Measurements from ENCODE around the gene RRP36.
A peak's percentile ranks its signal among the peaks of the same experiment; 100 is the strongest.

RRP36 gene

DNA sequence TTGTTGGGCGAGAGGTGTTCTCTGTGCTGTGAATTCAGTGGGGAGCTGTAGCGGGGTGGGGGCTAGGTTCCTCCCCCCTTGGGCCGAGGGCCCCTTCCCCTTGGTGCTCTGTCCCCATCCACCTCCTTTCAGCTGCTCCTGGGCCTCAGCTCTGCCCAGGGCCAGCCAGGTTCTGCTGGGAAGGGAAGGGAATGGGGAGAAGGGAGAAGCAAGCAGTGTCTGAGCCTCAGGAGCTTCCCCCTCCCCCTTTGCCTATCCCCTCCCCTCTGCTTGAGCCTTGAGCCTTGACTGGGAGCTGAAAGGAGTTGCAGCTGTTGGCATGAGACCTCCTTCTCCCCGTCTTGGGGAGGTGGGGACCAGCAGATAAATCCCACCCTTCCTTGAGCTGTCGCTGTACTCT, 576 bp upstream of the RRP36 start:
- Histone ChIP-seq H3K27me3 (replicated peaks; ENCODE audit: control insufficient read depth, insufficient read depth, low read length) (no peaks in the 10 kb centered on the region), H3K36me3 (ENCODE audit: control insufficient read depth, insufficient read depth, low read length, severe bottlenecking) (peaks cover 49% of the 10 kb centered on the region)
- DNase-seq (ENCODE audit: low read depth): no peak

DNA sequence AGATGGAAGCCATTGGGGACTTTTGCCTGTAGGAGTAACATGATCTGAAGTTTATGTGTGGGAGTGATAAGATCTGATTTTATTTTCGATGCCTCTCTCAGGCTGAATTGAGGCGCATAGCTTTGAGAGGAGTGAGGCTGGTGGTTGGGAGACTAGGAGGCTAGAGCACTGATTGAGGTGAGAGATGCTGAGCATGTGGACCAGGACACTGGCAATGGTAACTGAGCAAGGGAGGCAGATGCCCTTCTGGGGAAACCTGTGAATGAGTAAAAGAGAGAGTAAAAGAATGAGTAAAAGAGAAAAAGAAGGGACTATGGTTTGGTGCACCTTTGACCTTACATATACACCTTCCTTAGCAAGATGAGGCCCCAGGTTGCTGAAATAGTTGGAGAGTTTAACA, 3.0 kb downstream of the RRP36 start:
- peaks cover 60% of the 10 kb centered on the region for H3K36me3 ChIP-seq (ENCODE audit: control insufficient read depth, insufficient read depth, low read length, severe bottlenecking)
- no peak for DNase-seq (ENCODE audit: low read depth)
- H3K4me3 ChIP-seq (ENCODE audit: low read length): no peak overlapping the region
- no peaks in the 10 kb centered on the region for H3K9me3 ChIP-seq (ENCODE audit: control insufficient read depth, low read length)
- H3K4me1 ChIP-seq (ENCODE audit: control insufficient read depth, insufficient read depth, low read length): peaks cover 28% of the 10 kb centered on the region
- H3K27me3 ChIP-seq (replicated peaks; ENCODE audit: control insufficient read depth, insufficient read depth, low read length): no peaks in the 10 kb centered on the region
- H3K9ac ChIP-seq (ENCODE audit: low read length): peak overlapping the region; percentile 27

More for the DNA sequence above, 576 bp upstream of the RRP36 start:
- H3K4me1 ChIP-seq (ENCODE audit: control insufficient read depth, insufficient read depth, low read length): peaks cover 47% of the 10 kb centered on the region
- H3K9me3 ChIP-seq (ENCODE audit: control insufficient read depth, low read length): no peaks in the 10 kb centered on the region
- peak overlapping the region; percentile 100 for H3K4me3 ChIP-seq (ENCODE audit: low read length)
- H3K9ac ChIP-seq (ENCODE audit: low read length): peak overlapping the region; percentile 99

DNA sequence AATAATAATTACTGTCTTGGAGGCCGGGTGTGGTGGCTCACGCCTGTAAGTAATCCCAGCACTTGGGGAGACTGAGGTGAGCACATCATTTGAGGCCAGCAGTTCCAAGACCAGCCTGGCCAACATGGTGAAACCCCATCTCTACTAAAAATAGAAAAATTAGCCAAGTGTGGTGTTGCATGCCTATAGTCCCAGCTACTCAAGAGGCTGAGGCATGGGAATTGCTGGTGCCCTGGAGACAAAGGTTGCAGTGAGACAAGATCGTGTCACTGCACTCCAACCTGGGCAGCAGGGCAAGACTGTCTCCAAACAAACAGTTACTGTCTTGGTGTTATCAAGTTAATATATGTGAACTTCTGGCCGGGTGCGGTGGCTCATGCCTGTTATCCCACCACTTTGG, 4.9 kb downstream of the RRP36 start:
- Histone ChIP-seq H3K4me3 (ENCODE audit: low read length) (no peak overlapping the region), H3K27me3 (replicated peaks; ENCODE audit: control insufficient read depth, insufficient read depth, low read length) (no peaks in the 10 kb centered on the region), H3K9ac (ENCODE audit: low read length) (no peak overlapping the region), H3K36me3 (ENCODE audit: control insufficient read depth, insufficient read depth, low read length, severe bottlenecking) (peaks cover 61% of the 10 kb centered on the region), H3K4me1 (ENCODE audit: control insufficient read depth, insufficient read depth, low read length) (peaks cover 14% of the 10 kb centered on the region), H3K9me3 (ENCODE audit: control insufficient read depth, low read length) (no peaks in the 10 kb centered on the region)
- no peak for DNase-seq (ENCODE audit: low read depth)

DNA sequence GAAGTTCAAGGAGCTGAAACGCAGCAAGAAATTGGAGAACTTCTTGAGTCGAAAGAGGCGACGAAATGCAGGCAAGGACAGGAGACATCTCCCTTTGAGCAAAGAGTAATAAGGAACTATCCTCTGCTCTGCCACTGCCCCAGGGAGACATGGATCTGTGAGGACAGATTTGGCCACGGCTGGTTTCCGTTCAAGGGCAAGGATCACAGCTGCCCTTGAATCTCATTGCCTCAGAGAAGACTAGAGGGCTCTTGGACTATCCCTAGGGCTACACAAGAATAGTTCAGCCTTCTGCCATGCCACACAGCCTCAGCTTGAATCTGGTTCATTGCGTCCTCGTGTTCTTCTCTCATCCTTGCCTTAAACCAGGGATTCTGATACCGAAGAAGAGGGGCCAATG, 7.7 kb downstream of the RRP36 start:
- Histone ChIP-seq H3K4me1 (ENCODE audit: control insufficient read depth, insufficient read depth, low read length) (peaks cover 5% of the 10 kb centered on the region), H3K9me3 (ENCODE audit: control insufficient read depth, low read length) (no peaks in the 10 kb centered on the region), H3K4me3 (ENCODE audit: low read length) (no peak overlapping the region), H3K36me3 (ENCODE audit: control insufficient read depth, insufficient read depth, low read length, severe bottlenecking) (peaks cover 72% of the 10 kb centered on the region), H3K27me3 (replicated peaks; ENCODE audit: control insufficient read depth, insufficient read depth, low read length) (no peaks in the 10 kb centered on the region), H3K9ac (ENCODE audit: low read length) (no peak overlapping the region)
- DNase-seq (ENCODE audit: low read depth): no peak

DNA sequence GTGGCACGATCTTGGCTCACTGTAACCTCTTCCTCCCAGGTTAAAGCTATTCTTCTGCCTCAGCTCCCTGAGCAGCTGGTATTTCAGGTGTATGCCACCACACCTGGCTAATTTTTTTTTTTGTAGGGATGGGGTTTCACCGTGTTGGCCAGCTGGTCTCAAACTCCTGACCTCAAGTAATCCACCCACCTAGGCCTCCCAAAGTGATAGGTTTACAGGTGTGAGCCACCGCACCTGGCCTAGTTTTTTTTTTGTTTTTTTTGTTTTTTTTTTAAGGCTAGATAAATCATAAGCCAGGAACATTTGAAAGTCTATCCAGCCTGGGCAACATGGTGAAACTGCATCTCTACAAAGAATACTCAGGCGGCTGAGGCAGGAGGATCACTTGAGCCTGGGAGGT, 10.9 kb downstream of the RRP36 start:
- DNase-seq (ENCODE audit: low read depth): no peak
- no peaks in the 10 kb centered on the region for H3K9me3 ChIP-seq (ENCODE audit: control insufficient read depth, low read length)
- H3K36me3 ChIP-seq (ENCODE audit: control insufficient read depth, insufficient read depth, low read length, severe bottlenecking): peaks cover 62% of the 10 kb centered on the region

DNA sequence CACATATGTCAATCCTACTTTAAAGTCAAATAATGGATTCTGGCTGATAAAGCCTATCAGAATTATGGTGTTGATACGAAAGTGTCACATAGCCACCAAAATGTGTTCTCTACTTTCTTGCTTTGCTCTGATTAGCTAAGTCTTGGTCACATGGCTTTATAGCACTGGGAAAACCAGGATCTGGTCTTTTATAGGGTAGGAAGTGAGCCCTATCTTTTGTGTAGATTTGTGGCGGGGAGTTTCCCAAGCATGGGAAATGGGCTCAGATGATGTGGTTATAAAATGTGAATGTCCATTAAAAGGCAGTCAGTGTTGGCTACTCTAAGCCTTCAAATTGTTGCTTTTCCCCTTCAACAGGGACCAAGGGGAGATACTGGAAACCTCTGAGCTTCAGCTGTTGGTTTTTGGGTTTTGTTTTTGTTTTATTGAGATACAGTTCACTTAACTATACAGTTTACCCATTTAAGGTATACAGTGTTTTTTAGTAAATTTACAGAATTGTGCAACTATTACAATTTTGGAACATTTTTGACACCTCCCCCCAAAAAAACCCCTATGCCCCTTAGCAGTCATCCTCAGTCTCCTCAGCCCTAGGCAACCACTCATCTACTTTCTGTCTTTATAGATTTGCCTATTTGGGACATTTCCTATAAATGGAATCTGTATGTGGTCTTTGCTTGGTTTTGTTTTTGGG, 12.2 kb downstream of the RRP36 start:
- no peak for DNase-seq (ENCODE audit: low read depth)
- no peaks in the 10 kb centered on the region for H3K27me3 ChIP-seq (replicated peaks; ENCODE audit: control insufficient read depth, insufficient read depth, low read length)
- H3K36me3 ChIP-seq (ENCODE audit: control insufficient read depth, insufficient read depth, low read length, severe bottlenecking): peaks cover 62% of the 10 kb centered on the region
- H3K9ac ChIP-seq (ENCODE audit: low read length): no peak overlapping the region
- H3K4me1 ChIP-seq (ENCODE audit: control insufficient read depth, insufficient read depth, low read length): no peaks in the 10 kb centered on the region
- no peaks in the 10 kb centered on the region for H3K9me3 ChIP-seq (ENCODE audit: control insufficient read depth, low read length)
- no peak overlapping the region for H3K4me3 ChIP-seq (ENCODE audit: low read length)

More for the DNA sequence above, 10.9 kb downstream of the RRP36 start:
- Histone ChIP-seq H3K27me3 (replicated peaks; ENCODE audit: control insufficient read depth, insufficient read depth, low read length) (no peaks in the 10 kb centered on the region), H3K9ac (ENCODE audit: low read length) (no peak overlapping the region), H3K4me3 (ENCODE audit: low read length) (no peak overlapping the region), H3K4me1 (ENCODE audit: control insufficient read depth, insufficient read depth, low read length) (no peaks in the 10 kb centered on the region)

DNA sequence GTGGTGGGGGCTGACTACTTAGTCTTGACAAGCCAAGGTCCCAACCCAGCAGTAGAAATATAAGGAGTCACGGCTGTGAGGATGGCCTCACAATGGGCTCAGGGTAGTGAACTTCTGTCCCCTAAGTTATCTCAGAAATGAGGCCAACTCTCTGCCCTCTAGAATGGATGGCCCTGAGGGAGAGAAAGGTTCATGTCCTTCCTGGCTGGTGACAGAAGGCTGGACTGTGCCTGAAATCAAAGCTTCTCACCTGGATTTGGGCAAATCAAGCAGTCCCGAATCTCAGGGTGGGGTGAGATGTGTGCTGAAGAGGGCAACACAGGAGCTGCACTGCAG, 12.7 kb downstream of the RRP36 start:
- peaks cover 62% of the 10 kb centered on the region for H3K36me3 ChIP-seq (ENCODE audit: control insufficient read depth, insufficient read depth, low read length, severe bottlenecking)
- DNase-seq (ENCODE audit: low read depth): no peak
- no peaks in the 10 kb centered on the region for H3K4me1 ChIP-seq (ENCODE audit: control insufficient read depth, insufficient read depth, low read length)
- H3K4me3 ChIP-seq (ENCODE audit: low read length): no peak overlapping the region
- H3K27me3 ChIP-seq (replicated peaks; ENCODE audit: control insufficient read depth, insufficient read depth, low read length): no peaks in the 10 kb centered on the region
- H3K9ac ChIP-seq (ENCODE audit: low read length): no peak overlapping the region
- H3K9me3 ChIP-seq (ENCODE audit: control insufficient read depth, low read length): no peaks in the 10 kb centered on the region

DNA sequence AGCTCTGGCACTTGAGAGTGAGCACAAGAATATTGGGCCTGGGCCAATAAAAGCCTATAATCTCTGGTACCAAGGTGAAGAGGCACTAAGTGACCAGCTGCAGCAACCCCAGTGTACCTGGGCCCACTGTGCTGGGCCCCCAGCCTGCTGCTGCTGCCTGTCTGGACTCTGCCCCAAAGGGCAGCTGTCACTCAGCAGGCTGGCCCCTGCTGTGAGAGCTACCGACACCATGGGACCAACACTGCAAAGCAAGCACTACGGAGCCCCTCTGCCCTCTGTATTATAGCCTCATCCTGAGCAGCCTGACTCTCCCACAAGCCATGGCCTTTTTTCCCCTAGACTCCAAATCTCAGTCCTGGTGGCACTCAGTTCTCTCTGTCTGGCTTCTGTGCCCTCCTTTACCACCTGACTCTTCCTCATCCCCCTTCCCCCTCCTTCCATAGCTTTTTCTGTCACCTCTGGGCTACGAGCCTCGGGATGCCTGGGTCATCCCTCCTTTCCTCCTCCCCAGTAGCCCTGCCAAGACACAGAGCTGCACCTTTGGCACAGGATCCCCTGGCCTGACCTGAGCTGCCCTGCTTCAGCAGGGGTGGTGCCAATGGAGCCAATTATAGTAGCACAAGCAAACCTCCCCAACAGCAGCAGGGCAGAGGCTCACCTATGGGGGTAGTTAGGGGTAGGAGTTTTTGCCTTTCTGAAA, 14.2 kb downstream of the RRP36 start:
- DNase-seq (ENCODE audit: low read depth): no peak
- Histone ChIP-seq H3K4me3 (ENCODE audit: low read length) (no peak overlapping the region), H3K36me3 (ENCODE audit: control insufficient read depth, insufficient read depth, low read length, severe bottlenecking) (peaks cover 61% of the 10 kb centered on the region), H3K27me3 (replicated peaks; ENCODE audit: control insufficient read depth, insufficient read depth, low read length) (no peaks in the 10 kb centered on the region), H3K9ac (ENCODE audit: low read length) (no peak overlapping the region), H3K4me1 (ENCODE audit: control insufficient read depth, insufficient read depth, low read length) (no peaks in the 10 kb centered on the region), H3K9me3 (ENCODE audit: control insufficient read depth, low read length) (no peaks in the 10 kb centered on the region)

DNA sequence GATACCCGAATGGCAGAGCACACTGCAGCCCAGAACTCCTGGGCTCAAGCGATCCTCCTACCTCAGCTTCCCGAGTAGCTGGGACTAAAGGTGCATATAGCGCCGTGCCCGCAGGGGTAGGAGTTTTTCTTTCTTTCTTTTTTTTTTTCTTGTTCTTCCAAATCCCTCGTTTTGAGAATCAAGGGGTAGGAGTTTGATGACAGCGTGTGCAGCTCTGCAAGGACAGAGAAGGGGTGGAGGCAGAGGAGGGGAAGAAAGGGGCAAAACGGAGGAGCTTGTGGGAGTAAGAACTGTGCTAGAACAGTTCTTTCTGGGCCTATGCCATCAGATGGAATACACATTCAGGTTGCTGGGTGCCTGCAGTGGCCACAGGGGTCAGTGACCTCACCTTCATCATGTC, 15.3 kb downstream of the RRP36 start:
- H3K9ac ChIP-seq (ENCODE audit: low read length): no peak overlapping the region
- no peaks in the 10 kb centered on the region for H3K27me3 ChIP-seq (replicated peaks; ENCODE audit: control insufficient read depth, insufficient read depth, low read length)
- peaks cover 67% of the 10 kb centered on the region for H3K36me3 ChIP-seq (ENCODE audit: control insufficient read depth, insufficient read depth, low read length, severe bottlenecking)
- DNase-seq (ENCODE audit: low read depth): no peak
- H3K4me3 ChIP-seq (ENCODE audit: low read length): no peak overlapping the region
- H3K9me3 ChIP-seq (ENCODE audit: control insufficient read depth, low read length): no peaks in the 10 kb centered on the region
- H3K4me1 ChIP-seq (ENCODE audit: control insufficient read depth, insufficient read depth, low read length): no peaks in the 10 kb centered on the region

DNA sequence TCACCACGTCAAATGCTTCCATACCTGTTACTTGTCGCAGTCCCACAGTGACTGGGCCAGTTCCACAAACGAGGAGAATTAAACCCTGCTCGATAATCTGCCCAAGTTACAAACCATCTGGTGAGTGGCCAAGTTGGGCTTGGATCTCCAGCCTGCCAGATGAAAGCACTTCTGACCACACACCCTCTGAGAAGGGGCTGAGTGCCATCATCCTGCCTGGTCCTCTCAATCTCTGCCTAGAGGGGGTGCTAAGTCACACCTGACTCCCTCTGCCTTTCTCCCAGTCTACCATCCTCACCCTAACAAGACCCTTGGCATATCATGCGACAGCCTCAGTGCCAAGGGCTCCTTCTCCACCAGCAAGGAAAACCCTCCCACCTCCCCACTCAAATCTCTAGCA, 15.8 kb downstream of the RRP36 start:
- Histone ChIP-seq H3K36me3 (ENCODE audit: control insufficient read depth, insufficient read depth, low read length, severe bottlenecking) (peaks cover 67% of the 10 kb centered on the region), H3K4me1 (ENCODE audit: control insufficient read depth, insufficient read depth, low read length) (no peaks in the 10 kb centered on the region), H3K27me3 (replicated peaks; ENCODE audit: control insufficient read depth, insufficient read depth, low read length) (no peaks in the 10 kb centered on the region), H3K9me3 (ENCODE audit: control insufficient read depth, low read length) (no peaks in the 10 kb centered on the region), H3K4me3 (ENCODE audit: low read length) (no peak overlapping the region), H3K9ac (ENCODE audit: low read length) (no peak overlapping the region)
- no peak for DNase-seq (ENCODE audit: low read depth)

DNA sequence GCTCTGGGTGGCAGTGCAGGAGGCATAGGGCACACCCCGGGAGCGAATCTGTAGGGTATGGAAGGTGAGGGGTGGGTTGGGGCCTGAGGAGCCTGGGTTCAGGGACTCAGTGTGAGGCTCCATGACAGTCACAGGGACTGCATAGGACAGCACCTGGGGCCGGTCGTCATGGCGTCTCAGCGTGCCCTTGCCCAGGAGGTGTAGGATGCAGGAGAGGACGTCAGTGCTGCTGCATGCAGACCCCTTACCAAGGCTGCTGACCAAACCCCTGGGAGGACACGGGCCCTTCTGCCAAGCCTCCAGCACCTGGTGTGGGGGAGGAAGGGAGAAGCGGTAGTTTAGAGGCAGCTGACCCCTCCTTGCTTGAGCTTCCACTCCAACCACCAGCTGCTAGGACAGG, 16.3 kb downstream of the RRP36 start:
- H3K9me3 ChIP-seq (ENCODE audit: control insufficient read depth, low read length): no peaks in the 10 kb centered on the region
- peaks cover 70% of the 10 kb centered on the region for H3K36me3 ChIP-seq (ENCODE audit: control insufficient read depth, insufficient read depth, low read length, severe bottlenecking)
- H3K4me1 ChIP-seq (ENCODE audit: control insufficient read depth, insufficient read depth, low read length): no peaks in the 10 kb centered on the region
- no peak overlapping the region for H3K4me3 ChIP-seq (ENCODE audit: low read length)
- H3K9ac ChIP-seq (ENCODE audit: low read length): no peak overlapping the region
- no peak for DNase-seq (ENCODE audit: low read depth)
- H3K27me3 ChIP-seq (replicated peaks; ENCODE audit: control insufficient read depth, insufficient read depth, low read length): no peaks in the 10 kb centered on the region

DNA sequence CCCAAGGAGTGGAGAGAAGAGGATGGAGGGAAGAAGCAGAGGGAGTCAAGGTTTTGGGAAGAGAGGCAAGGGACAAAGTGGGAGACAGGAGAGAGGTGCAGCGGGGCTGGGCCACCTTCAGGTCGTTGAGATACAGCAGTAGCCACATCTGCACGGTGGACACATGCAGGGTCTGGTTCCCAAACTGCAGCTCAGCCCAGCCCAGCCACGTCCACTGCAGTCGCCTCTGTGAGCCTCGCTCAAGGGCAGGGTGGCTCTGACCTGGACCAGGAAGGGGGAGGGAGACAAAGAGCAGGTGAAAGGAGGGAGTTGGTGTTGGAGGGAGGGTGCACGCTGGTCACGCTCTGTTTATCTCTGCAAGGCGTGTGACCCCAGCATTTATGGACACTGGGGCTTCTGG, 17.3 kb downstream of the RRP36 start:
- no peaks in the 10 kb centered on the region for H3K9me3 ChIP-seq (ENCODE audit: control insufficient read depth, low read length)
- no peaks in the 10 kb centered on the region for H3K27me3 ChIP-seq (replicated peaks; ENCODE audit: control insufficient read depth, insufficient read depth, low read length)
- no peak for DNase-seq (ENCODE audit: low read depth)
- no peak overlapping the region for H3K4me3 ChIP-seq (ENCODE audit: low read length)
- H3K4me1 ChIP-seq (ENCODE audit: control insufficient read depth, insufficient read depth, low read length): no peaks in the 10 kb centered on the region
- peaks cover 74% of the 10 kb centered on the region for H3K36me3 ChIP-seq (ENCODE audit: control insufficient read depth, insufficient read depth, low read length, severe bottlenecking)
- no peak overlapping the region for H3K9ac ChIP-seq (ENCODE audit: low read length)

Measured in adipocyte (in vitro differentiated cells).